Activated CD4-positive, CD25-positive, alpha-beta regulatory T cell (primary cell): ENCODE data around the gene RUSC2.
"Not testable (repeated sequence)": the region's sequence is repeated elsewhere in the genome, so short reads cannot be mapped to it uniquely, and the experiment has no call there.

Experiments
- DNase-seq, 4 experiments: peaks; one replicate each; lab custom pipeline; 2025; lab: John Stamatoyannopoulos, UW

The RUSC2 gene

GRCh38 chr9:35495984-35496383, 6.1 kb downstream of the RUSC2 start:
- DNase-seq = no peak

DNA sequence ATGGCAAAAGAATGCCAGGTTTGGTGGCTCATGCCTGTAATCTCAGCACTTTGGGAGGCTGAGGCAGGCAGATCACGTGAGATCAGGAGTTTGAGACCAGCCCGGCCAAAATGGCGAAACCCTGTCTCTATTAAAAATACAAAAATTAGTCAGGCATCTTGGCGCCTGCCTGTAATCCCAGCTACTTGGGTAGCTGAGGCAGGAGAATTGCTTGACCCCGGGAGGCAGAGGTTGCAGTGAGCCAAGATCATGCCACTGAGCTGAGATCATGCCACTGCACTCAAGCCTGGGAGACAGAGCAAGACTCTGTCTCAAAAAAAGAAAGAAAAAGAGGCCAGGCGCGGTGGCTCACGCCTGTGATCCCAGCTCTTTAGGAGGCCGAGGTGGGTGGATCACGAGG, 8.3 kb downstream of the RUSC2 start:
- not testable (repeated sequence) for DNase-seq

DNA sequence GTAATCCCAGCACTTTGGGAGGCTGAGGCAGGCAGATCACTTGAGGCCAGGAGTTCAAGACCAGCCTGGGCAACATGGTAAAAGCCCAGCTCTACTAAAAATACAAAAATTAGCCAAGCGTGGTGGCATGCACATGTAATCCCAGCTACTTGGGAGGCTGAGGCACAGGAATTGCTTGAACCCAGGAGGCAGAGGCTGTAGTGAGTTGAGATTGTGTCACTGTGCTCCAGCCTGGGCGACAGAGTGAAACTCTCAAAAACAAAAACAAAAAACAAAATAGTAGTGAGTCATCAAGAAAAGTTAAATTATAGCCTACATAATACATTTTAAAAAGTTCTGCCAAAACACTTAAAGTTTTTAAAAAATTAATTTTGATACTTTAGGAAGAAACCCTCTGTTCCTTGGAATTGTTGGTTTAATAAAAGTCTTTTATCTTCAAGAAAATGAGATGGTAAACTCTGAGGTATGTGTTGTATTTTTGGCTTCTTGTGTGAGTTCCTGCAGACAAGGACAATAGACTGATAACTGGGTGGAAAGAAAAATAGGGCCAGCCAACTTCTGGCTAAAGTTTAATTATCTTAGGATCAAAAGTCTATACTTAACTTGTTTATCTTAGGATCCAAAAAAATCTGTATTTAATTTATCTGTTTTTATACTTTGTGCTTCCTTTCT, 9.3 kb downstream of the RUSC2 start:
- no peak for DNase-seq

DNA sequence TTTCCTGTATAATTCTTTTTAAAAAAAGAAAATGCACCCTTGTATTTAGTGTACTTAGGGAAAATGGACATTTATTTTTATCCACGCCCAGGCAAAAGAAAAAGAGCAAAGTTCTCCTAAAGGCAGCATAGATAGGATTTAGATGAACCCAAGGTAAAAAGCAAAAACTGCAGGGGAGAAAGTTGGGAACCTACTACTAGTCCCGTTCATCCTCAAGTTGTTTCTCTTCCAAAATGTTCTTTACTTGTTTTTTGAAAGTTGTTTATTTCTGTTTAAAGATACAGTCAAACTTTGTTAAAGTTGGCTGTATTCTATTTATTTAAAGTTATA, 9.8 kb downstream of the RUSC2 start:
- DNase-seq = no peak

GRCh38 chr9:35500130-35500748, 10.3 kb downstream of the RUSC2 start:
- DNase-seq = no peak

DNA sequence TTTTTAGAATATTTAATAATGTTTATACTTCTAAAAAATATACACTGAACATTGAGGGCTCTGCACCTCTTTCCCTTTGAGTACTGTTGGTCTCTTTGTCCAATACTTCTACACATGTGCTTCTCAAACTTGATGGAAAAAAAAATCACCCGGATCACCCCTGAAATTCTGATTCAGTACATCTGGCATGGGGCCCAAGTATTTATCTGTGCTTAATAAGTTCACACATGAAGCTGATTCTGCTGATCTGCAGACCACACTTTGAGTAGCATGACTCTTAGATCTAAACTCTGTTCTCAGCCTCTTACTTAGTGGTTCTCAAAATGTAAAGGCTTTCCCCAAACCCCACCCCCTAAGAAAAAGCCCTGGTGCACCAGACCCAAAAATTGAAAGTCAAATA, 12.0 kb downstream of the RUSC2 start:
- DNase-seq = no peak

GRCh38 chr9:35506359-35506758, 16.4 kb downstream of the RUSC2 start:
- no peak for DNase-seq

GRCh38 chr9:35508069-35508468, 18.2 kb downstream of the RUSC2 start:
- DNase-seq = no peak

DNA sequence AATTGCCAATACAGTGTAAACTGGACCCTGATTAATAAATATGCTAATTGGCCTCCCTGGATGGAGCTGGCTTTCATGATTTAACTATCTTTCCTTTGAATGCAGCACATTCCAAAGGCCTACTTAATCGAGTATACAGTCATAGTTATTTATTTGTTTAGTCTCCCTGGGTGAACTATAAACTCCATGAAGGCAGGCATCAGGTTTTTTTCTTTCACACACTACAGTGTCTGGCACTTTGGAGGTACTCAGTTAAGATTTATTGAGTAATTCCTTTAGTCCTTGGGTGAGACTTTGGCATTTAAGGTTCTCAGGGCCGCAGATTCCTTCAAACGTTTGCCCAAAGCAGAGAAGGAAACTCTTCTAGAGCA, 20.5 kb downstream of the RUSC2 start:
- no peak for DNase-seq

DNA sequence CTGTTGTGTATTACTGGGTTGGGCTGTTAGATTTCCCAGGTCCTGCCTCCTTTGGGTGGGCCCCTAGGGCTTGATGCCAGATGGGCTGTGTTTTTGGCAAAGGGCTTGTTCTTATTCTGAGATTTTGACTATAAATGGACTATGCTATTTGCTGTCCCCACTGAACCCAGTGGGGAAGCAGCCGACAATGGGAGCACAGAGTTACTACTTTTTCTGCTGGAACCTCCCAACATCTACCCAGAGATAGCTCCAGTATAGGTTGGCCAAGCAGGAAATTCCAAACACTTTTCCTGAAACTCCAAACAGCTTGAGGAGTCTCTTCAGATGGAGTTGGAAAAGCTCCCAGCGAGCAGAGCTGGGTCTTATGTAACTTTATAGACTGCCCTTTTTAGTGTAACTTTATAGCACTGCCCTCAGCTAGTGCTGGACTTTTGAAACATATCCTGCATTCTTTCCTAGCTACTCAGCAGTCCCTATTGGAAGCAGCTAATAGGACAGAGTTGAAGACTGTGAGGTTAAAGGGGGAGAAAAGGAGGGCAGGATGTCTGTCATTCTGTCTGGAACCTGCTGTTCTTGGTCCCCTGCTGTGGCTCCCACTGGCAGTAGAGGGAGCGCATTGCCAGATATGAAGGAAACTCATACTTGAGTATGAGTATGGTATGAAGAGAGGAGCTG, 21.0 kb downstream of the RUSC2 start:
- DNase-seq = no peak

- DNase-seq = no peak
Observed at GRCh38 chr9:35511453-35511852, 21.5 kb downstream of the RUSC2 start.

DNA sequence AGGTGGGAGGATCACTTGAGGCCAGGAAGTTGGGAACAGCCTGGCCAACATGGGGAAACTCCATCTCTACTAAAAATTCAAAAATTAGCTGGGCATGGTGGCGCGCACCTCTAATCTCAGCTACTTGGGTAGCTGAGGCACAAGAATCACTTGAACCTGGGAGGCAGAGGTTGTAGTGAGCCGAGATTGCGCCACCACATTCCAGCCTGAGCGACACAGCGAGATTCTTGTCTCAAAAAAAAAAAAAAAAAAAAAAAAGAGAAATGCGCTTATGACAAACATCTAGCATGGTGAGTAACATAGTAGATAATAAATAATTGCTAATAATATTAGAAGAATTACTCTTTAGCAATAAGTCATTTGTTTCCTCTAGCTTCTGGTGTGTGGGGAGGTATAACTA, 25.9 kb downstream of the RUSC2 start:
- DNase-seq = no peak

DNA sequence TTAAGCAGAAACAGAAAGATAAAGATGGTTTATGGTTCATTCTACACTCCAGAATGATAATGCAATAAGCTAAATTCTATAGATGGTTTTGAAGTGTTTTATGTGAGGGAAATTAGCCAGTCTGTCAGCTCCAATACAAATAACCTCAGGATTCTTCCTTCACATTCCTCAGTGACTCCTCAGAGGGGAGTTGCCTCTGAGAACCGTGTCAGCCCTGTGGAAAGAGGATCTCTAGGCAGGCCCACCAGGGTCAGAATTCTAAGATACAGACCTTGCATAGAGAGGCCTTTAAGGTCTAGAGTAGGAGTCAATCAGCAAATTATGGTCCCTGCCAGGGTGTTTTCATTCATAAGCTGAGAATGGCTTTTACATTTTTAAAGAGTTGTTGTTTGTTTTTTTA, 26.6 kb downstream of the RUSC2 start:
- DNase-seq = no peak

DNA sequence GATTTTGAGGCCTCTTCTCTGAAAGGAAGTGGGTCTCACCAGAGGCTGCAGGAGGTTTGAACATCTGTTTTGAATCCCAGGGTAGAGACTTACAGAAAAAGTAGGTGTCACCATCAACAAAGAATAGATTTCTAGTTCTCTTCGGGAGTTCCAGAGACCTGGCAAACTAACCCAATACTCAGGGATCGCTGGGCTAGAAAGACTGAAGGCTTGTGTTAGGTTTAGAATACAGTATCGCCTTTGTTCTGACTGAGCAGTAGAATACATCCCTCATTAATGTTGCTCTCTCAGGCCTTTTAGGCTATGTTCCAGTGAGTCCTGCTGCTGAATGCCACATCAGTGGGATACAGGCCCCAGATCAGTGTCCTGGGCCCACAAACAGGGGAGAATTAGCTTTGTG, 27.2 kb downstream of the RUSC2 start:
- no peak for DNase-seq

- DNase-seq = no peak
Observed at GRCh38 chr9:35517552-35518224, 27.8 kb downstream of the RUSC2 start.

GRCh38 chr9:35518225-35518821, 28.4 kb downstream of the RUSC2 start:
- DNase-seq = no peak

DNA sequence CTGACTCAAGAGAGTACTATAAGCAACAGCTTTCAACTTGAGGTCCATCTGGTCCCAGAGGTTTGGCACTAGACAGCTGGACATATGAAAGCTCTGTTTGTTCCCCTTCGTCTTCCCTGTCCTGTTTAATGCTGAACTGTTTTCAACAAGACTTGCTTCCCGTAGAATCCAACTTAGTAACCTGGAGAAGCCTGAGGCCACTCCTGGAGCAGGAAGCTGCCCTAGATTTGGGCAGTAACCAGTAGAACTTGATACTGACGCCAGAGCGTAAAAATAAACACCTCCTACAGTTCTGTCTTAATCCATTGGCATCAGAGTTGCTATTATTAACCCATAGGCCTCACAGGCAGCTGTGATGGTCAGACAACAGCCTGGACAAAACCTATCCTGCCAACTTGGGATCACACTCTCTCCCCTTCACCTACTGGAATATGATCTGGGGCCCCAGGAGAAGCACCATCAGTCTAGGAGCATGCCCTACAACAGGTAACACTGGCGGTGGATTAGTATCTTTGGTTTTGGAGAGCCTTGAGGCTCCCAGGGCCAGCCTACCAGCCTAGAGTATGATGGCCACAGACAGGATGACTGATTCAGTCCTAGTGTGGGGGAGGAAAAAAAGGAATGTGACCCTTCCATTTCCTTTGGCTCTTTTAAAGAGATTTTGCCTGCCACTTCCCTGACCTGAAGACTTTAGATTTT, 29.2 kb downstream of the RUSC2 start:
- DNase-seq = no peak

DNA sequence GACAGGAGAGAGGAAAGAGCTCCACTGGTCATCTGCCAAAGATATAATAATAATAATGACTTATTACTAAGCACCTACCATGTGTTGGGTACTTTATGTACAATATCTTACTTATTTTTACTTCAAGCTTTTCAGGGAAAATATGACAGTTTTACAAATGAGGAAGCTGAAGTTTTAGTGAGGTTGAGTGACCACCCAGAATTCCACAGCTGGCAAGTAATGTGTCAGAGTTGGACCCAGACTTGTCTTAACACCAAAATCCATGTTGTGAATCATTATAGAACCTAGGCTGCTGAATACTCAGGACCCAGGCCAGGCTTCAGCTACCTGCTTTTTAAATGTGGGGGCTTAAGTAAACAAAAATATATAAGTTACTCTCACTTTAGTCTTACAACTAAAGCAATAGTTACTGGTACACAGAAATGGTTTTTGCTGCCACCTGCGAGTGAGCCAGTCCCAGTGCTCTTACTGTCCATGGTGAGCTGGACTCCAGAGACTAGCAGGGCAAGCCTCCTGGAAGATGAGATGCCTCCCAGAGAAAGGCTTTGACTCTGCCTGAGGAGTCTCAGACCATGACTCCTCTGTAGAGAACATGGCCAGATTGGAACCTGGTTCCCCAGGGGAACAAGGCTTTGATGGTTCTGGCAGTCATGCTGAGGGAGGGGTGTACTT, 29.9 kb downstream of the RUSC2 start:
- DNase-seq = no peak

DNA sequence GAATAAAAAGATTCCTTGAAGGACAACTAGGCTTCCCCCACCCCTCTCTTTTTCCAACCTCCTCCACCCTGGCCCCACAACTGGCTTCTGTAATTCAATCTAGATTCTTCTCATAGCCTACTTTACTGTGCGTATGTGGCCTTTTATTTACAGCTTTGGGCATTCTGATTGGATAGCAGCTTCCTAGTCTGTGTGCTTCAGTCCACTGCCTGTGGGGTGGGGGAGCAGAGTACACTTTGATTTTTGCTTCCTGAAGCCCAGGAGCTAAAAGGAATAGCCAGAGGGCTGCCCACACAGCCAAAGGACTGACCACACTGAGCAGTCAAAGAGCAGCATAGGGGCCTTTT, 30.4 kb downstream of the RUSC2 start:
- no peak for DNase-seq

GRCh38 chr9:35521708-35522107, 31.8 kb downstream of the RUSC2 start:
- DNase-seq = no peak

DNA sequence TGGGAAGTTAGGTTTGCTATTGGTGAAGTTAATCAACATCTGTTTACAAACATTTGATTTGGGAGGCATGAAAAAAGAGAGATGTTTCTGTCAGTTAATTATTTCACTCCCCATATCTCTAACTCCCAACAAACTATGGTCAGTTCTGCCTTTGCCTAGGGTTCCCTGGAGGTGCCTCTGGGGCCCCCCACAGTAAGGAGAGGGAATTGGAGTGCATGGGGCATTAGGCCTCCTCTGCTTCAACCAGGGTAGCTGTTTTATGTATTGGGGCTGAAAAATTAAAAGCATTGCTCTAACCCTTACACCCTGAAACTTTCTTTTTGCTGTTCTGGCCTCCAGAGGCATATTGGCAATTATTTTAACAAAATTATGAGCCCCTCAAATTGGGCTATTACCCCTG, 32.3 kb downstream of the RUSC2 start:
- no peak for DNase-seq

GRCh38 chr9:35522700-35523099, 32.8 kb downstream of the RUSC2 start:
- DNase-seq = no peak
